LNCAP (cell line): ENCODE results near the gene SPACA6.

Experiments used
- CTCF ChIP-seq: fragments of 450-650 bp; IDR thresholded peaks from 2 replicates; pipeline ENCODE4 v1.5.1; 2017; ENCODE audit warnings: mild to moderate bottlenecking

The SPACA6 gene

GRCh38 chr19:51710163-51710562 is 17.0 kb downstream of the SPACA6 start:
- no peak for TF ChIP-seq CTCF

GRCh38 chr19:51711702-51712101 is 18.6 kb downstream of the SPACA6 start:
- no peak for TF ChIP-seq CTCF

- peak; percentile 76 for TF ChIP-seq CTCF
Measured at GRCh38 chr19:51712461-51713081, 19.4 kb downstream of the SPACA6 start.

GRCh38 chr19:51713319-51714285 is 20.5 kb downstream of the SPACA6 start:
- no peak for TF ChIP-seq CTCF

- TF ChIP-seq CTCF: no peak
Measured at GRCh38 chr19:51714848-51715247, 21.7 kb downstream of the SPACA6 start.

- no peak for TF ChIP-seq CTCF
Measured at GRCh38 chr19:51715850-51716249, 22.7 kb downstream of the SPACA6 start.

- no peak for TF ChIP-seq CTCF
Measured at GRCh38 chr19:51716925-51717324, 23.8 kb downstream of the SPACA6 start.
